Activated naive CD8-positive, alpha-beta T cell (primary cell): Measurements from ENCODE around the gene MAGEA2.
"Not testable (repeated sequence)": the region's sequence is repeated elsewhere in the genome, so short reads cannot be mapped to it uniquely, and the experiment has no call there.

Experiments
- H3K27ac Mint-ChIP-seq: one replicate; pipeline ENCODE4 v1.8.0; 2021; ENCODE audit warnings: mixed read lengths
- H3K27me3 Mint-ChIP-seq: one replicate; pipeline ENCODE4 v1.8.0; 2021; ENCODE audit warnings: mixed read lengths
- H3K36me3 Mint-ChIP-seq: one replicate; pipeline ENCODE4 v1.8.0; 2021; ENCODE audit warnings: mixed read lengths
- H3K4me1 Mint-ChIP-seq: one replicate; pipeline ENCODE4 v1.8.0; 2021; ENCODE audit warnings: low read depth, mixed read lengths
- H3K4me3 Mint-ChIP-seq: one replicate; pipeline ENCODE4 v1.8.0; 2021; ENCODE audit warnings: mild to moderate bottlenecking, mixed read lengths
- H3K9me3 Mint-ChIP-seq: one replicate; pipeline ENCODE4 v1.8.0; 2021; ENCODE audit warnings: low read depth, mixed read lengths

Gene MAGEA2, protein sequence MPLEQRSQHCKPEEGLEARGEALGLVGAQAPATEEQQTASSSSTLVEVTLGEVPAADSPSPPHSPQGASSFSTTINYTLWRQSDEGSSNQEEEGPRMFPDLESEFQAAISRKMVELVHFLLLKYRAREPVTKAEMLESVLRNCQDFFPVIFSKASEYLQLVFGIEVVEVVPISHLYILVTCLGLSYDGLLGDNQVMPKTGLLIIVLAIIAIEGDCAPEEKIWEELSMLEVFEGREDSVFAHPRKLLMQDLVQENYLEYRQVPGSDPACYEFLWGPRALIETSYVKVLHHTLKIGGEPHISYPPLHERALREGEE

DNA sequence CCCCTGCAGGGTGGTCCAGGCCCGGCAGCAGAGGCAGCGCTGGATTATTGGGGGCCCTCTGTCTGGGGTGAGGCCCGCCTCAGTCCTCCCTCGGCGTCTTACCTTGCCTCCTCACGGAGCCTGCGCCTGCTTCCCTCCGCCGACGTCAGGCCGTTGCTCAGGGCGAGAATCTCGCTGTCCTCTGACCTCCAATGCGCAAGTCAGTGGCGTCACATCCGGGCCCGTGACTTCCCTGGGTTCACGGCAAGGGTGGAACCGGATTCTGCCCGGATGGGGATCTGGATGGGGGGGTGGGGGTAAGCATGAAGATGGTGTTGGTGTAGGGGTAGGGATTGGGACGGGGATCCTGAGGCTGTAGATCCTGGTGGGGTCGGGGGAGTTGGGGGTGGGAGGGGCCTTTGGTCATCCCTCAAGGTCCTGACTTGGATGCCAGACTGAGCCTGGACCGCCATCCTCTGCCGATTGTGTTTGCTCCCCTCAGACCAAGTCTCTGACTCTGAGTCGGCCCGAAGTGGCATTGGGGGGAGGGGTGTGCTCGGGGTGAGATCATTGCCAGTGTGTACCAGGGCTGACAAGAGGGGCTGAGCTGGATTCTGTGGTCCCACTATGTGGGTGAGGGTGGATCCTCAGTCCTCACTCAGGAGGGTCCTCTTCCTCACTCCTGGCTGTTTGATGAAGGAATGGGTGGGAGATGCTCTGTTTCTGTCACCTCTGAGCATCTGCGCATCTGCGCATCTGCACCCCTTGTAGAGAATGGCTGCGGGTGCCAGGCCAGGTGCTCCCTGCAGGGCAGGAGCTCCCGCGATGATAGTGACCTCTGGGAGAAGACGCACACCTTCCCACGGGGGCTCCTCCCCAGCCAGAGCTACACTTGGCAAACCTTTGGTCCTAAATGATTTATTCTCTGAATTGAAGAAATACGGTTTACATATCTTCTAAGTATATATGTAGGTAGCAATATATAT lies at the start of gene MAGEA2:
TSS of gene MAGEA2 (minus strand) at position 157 of the 965 bp plus-strand sequence. CDS start 2,479 bp downstream, outside the sequence.
- H3K27me3 Mint-ChIP-seq, H3K4me1 Mint-ChIP-seq, H3K9me3 Mint-ChIP-seq, H3K36me3 Mint-ChIP-seq, H3K4me3 Mint-ChIP-seq, H3K27ac Mint-ChIP-seq: not testable (repeated sequence)

DNA sequence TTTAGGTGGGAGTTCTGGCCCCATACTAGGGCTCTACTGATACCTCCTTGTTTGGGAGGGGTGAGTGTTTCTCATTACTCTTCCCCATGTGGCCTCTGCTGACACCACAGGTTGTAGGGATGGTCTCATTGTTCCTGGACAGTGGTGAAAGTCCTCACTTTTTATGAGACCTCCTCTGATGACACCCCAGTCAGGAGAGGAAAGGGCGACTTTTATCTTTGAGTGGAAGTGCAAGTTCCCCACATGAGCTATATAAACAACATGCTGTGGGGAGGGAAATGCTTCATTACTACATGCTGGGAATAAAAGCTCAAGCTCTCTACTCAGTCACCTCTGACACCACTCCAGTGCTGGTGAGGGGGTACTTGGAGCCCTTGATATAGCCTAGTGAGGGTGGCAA lies 45.3 kb upstream of the MAGEA2 start:
- peaks cover 3% of the 10 kb centered on the region for H3K27me3 Mint-ChIP-seq
- no peaks in the 10 kb centered on the region for H3K36me3 Mint-ChIP-seq
- H3K9me3 Mint-ChIP-seq = no peaks in the 10 kb centered on the region
- H3K4me1 Mint-ChIP-seq = no peaks in the 10 kb centered on the region
- H3K4me3 Mint-ChIP-seq = no peak overlapping the region
- H3K27ac Mint-ChIP-seq = no peak overlapping the region

DNA sequence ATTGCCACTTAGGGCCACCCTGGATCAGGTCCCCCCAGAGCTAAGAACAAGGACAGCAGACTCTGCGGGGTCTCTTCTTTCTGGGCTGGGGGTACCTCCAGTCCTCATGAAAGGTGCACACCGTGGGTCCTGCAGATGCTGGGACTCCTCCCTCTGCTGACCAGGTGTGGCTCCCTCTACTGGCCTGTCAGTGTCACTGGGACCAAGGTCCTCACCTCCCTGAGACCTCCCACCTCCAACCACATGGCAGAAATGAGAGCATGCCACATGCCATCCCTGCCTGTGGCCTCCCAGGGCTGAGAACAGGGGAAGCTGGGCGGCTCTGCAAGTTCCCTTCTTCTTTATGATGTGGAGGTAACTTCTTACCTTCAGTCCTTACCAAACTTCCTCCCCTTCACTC lies 33.4 kb upstream of the MAGEA2 start:
- H3K27ac Mint-ChIP-seq, H3K27me3 Mint-ChIP-seq, H3K4me3 Mint-ChIP-seq: not testable (repeated sequence)

DNA sequence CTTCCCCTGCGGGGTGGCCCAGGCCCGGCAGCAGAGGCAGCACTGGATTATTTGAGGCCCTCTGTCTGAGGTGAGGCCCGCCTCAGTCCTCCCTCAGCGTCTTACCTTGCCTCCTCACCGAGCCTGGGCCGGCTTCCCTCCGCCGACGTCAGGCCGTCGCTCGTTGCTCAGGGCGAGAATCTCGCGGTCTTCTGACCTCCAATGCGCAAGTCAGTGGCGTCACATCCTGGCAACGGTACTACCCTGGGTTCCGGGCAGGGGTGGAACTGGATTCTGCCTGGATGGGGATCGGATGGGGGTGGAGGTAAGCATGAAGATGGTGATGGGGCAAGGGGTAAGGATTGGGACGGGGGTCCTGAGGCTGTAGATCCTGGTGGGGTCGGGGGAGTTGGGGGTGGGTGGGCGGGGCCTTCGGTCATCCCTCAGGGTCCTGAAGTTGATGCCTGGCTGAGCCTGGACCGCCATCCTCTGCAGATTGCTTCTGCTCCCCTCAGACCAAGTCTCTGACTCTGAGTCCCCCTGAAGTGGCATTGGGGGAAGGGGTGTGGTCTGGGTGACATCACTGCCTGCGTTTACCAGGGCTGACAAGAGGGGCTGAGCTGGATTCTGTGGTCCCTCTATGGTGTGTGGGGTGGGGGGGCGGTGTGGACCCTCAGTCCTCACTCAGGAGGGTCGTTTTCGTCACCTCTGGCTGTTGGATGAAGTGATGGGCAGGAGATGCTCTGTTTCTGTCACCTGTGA lies 16.1 kb upstream of the MAGEA2 start, which contains the start of gene MAGEA6:
TSS of gene MAGEA6 (minus strand) at position 141 of the 741 bp plus-strand sequence. CDS start 2,039 bp downstream, outside the sequence.
- not testable (repeated sequence) for H3K4me3 Mint-ChIP-seq, H3K27me3 Mint-ChIP-seq, H3K27ac Mint-ChIP-seq, H3K36me3 Mint-ChIP-seq, H3K4me1 Mint-ChIP-seq, H3K9me3 Mint-ChIP-seq

More for the DNA sequence above, 33.4 kb upstream of the MAGEA2 start:
- not testable (repeated sequence) for H3K4me1 Mint-ChIP-seq, H3K9me3 Mint-ChIP-seq, H3K36me3 Mint-ChIP-seq

DNA sequence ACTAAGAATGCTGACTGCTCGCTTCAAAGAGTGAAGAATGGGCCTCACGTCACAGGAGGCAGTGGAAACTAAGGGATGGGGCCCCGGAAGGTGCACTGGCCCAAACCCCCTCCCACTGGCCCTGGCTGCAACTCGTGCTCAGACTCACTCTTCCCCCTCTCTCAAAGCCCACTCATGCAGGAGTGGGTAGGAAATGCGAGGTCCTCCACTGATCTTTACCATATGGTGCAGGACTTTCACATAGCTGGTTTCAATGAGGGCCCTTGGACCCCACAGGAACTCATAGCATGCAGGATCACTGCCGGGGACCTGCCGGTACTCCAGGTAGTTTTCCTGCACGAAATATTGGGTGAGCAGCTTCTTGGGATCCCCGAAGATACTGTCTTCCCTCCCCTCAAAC lies 12.9 kb upstream of the MAGEA2 start:
- not testable (repeated sequence) for H3K4me1 Mint-ChIP-seq, H3K9me3 Mint-ChIP-seq, H3K27ac Mint-ChIP-seq, H3K27me3 Mint-ChIP-seq, H3K36me3 Mint-ChIP-seq, H3K4me3 Mint-ChIP-seq

DNA sequence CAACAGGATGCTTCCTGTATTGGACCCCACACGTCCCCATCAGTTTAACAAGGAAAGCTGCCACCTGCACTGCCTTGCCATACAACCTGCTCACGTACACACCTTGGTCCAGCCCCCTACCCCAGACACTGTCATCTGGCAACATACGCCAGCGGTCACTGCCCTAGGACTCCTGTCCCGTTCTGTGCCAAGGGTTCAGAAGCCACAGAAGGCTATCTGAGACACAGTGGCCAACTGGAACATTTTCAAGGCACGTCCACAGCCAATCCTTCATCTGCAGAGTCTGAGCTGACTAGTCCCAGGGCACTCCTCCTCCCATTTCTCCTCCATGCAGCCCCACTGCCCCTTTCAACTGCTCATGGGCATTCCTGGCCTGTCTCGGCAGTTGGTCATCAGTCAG lies 7.9 kb upstream of the MAGEA2 start:
- not testable (repeated sequence) for H3K4me3 Mint-ChIP-seq, H3K27me3 Mint-ChIP-seq, H3K9me3 Mint-ChIP-seq, H3K4me1 Mint-ChIP-seq, H3K36me3 Mint-ChIP-seq, H3K27ac Mint-ChIP-seq

DNA sequence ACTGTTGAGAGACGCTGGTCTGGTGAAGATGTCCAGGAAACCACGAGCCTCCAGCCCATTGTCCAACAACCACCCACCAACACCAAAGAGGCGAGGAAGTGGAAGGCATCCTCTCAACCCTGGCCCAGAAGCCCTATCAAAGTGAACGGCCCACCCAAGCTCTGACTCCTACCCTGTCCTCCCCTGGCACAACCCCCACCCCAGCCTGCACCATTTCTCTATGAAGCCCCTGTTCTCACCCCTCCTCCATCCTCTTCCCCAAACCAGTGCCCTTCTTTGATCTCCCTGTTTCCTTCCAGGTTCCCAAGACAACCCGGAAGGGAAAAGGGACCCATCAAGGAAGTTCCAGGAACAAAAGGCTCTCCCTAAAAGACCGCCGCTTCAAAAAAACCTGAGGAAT lies 5.9 kb upstream of the MAGEA2 start:
- not testable (repeated sequence) for H3K9me3 Mint-ChIP-seq, H3K4me1 Mint-ChIP-seq, H3K36me3 Mint-ChIP-seq, H3K27ac Mint-ChIP-seq, H3K27me3 Mint-ChIP-seq, H3K4me3 Mint-ChIP-seq

DNA sequence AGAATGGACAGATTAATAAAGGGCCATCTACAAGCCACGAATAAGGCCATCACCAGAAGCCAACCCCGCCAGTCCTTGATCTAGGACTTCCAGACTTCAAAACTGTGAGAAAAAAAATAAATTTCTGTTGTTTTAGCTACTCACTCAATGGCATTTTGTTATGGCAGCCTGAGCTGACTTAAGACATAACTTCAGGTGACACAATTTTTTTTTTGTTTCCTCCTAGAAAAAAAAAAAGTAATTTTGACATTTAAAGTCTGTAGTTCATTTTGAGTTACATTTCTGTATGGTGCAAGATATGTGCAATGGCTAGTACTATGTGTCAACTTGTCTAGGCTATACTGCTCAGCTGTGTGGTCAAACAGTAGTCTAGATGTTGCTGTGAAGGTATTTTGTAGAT lies 5.3 kb upstream of the MAGEA2 start, which contains the start of gene CSAG3:
TSS of gene CSAG3 (plus strand) at position 301 of the 400 bp plus-strand sequence.
- H3K36me3 Mint-ChIP-seq, H3K27me3 Mint-ChIP-seq, H3K27ac Mint-ChIP-seq, H3K4me3 Mint-ChIP-seq, H3K9me3 Mint-ChIP-seq, H3K4me1 Mint-ChIP-seq: not testable (repeated sequence)

DNA sequence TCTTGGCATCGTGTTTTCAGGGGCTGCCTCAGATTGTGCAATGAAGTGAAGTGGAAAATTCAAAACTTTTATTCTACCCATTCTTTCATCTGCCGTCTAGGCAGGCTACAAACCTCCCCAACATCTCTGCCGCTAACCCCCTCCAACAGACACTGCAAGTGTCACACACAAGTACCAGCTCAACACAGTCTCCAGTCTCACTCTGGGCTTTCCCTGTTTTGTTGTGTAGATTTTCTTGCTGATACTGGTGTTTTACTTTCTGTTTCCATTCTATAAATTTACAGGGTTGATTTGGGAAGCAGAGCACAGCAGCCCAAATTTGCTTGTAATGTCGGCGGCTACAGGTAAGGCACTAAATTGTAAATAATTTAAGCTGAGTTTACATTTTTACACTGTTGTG lies 1.2 kb upstream of the MAGEA2 start:
- H3K4me1 Mint-ChIP-seq, H3K9me3 Mint-ChIP-seq, H3K27ac Mint-ChIP-seq, H3K36me3 Mint-ChIP-seq, H3K4me3 Mint-ChIP-seq, H3K27me3 Mint-ChIP-seq: not testable (repeated sequence)

DNA sequence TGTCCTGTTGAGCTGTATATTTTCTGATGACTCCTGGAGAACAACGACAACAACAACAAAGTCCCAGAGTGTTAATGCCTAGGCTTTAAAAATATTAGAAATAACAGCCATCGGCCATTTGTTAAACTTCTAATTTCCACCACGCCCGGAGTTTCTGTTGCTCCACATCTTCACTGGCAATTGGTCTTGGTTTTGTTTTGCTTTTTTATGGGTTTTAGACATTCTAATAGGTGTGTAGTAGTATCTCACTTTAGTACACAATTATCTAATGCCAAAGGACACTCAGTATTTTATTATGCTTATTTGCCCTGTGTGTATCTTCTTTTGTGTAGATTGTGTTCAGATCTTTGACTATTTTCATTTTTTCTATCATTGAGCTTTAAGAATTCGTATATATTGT lies 15.1 kb downstream of the MAGEA2 start:
- Mint-ChIP-seq H3K27me3 (no peaks in the 10 kb centered on the region), H3K9me3 (no peaks in the 10 kb centered on the region), H3K27ac (no peak overlapping the region), H3K4me3 (no peak overlapping the region), H3K36me3 (no peaks in the 10 kb centered on the region), H3K4me1 (no peaks in the 10 kb centered on the region)

DNA sequence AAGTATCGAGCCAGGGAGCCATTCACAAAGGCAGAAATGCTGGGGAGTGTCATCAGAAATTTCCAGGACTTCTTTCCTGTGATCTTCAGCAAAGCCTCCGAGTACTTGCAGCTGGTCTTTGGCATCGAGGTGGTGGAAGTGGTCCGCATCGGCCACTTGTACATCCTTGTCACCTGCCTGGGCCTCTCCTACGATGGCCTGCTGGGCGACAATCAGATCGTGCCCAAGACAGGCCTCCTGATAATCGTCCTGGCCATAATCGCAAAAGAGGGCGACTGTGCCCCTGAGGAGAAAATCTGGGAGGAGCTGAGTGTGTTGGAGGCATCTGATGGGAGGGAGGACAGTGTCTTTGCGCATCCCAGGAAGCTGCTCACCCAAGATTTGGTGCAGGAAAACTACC lies 17.1 kb downstream of the MAGEA2 start:
- H3K27ac Mint-ChIP-seq, H3K36me3 Mint-ChIP-seq, H3K27me3 Mint-ChIP-seq, H3K4me1 Mint-ChIP-seq, H3K9me3 Mint-ChIP-seq, H3K4me3 Mint-ChIP-seq: not testable (repeated sequence)

DNA sequence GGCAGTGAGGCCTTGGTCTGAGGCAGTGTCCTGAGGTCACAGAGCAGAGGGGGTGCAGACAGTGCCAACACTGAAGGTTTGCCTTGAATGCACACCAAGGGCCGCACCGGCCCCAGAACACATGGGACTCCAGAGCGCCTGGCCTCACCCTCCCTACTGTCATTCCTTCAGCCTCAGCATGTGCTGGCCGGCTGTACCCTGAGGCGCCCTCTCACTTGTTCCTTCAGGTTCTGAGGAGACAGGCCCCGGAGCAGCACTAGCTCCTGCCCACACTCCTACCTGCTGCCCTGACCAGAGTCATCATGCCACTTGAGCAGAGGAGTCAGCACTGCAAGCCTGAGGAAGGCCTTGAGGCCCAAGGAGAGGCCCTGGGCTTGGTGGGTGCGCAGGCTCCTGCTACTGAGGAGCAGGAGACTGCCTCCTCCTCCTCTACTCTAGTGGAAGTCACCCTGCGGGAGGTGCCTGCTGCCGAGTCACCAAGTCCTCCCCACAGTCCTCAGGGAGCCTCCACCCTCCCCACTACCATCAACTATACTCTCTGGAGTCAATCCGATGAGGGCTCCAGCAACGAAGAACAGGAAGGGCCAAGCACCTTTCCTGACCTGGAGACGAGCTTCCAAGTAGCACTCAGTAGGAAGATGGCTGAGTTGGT lies 17.7 kb downstream of the MAGEA2 start:
- no peaks in the 10 kb centered on the region for H3K36me3 Mint-ChIP-seq
- no peaks in the 10 kb centered on the region for H3K4me1 Mint-ChIP-seq
- H3K9me3 Mint-ChIP-seq = no peaks in the 10 kb centered on the region
- no peak overlapping the region for H3K27ac Mint-ChIP-seq
- H3K4me3 Mint-ChIP-seq = no peak overlapping the region
- H3K27me3 Mint-ChIP-seq = no peaks in the 10 kb centered on the region

DNA sequence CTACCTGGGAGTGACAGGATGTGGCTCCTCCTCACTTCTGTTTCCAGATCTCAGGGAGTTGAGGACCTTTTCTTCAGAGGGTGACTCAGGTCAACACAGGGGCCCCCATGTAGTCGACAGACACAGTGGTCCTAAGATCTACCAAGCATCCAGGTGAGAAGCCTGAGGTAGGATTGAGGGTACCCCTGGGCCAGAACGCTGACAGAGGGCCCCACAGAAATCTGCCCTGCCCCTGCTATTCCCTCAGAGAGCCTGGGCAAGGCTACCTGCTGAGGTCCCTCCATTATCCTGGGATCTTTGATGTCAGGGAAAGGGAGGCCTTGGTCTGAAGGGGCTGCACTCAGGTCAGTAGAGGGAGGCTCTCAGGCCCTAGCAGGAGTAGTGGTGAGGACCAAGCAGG lies 18.5 kb downstream of the MAGEA2 start:
- Mint-ChIP-seq H3K27me3 (no peaks in the 10 kb centered on the region), H3K36me3 (no peaks in the 10 kb centered on the region), H3K4me1 (no peaks in the 10 kb centered on the region), H3K27ac (no peak overlapping the region), H3K9me3 (no peaks in the 10 kb centered on the region), H3K4me3 (no peak overlapping the region)

DNA sequence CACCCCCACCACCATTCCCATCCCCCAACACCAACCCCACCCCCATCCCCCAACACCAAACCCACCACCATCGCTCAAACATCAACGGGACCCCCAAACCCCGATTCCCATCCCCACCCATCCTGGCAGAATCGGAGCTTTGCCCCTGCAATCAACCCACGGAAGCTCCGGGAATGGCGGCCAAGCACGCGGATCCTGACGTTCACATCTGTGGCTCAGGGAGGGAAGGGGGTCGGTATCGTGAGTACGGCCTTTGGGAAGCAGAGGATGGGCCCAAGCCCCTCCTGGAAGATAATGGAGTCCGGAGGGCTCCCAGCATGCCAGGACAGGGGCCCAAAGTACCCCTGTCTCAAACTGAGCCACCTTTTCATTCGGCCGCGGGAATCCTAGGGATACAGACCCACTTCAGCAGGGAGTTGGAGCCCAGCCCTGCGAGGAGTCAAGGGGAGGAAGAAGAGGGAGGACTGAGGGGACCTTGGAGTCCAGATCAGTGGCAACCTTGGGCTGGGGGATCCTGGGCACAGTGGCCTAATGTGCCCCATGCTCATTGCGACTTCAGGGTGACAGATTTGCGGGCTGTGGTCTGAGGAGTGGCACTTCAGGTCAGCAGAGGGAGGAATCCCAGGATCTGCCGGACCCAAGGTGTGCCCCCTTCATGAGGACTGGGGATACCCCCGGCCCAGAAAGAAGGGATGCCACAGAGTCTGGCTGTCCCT lies 19.3 kb downstream of the MAGEA2 start:
- H3K27me3 Mint-ChIP-seq, H3K9me3 Mint-ChIP-seq: not testable (repeated sequence)

More for the DNA sequence above, 19.3 kb downstream of the MAGEA2 start:
- H3K4me3 Mint-ChIP-seq, H3K36me3 Mint-ChIP-seq, H3K4me1 Mint-ChIP-seq, H3K27ac Mint-ChIP-seq: not testable (repeated sequence)
